SK-N-MC (cell line): ENCODE measurements around the gene ZPLD1.

Experiments used
- DNase-seq: peaks from one replicate; pipeline ENCODE4 v3.0.0-alpha.2; 2011; ENCODE audit warnings: low read depth, low spot score
- H3K27ac ChIP-seq: fragments of 200-600 bp; sonication (generic); 2 replicates; pipeline ENCODE4 v1.5.1; 2016; ENCODE audit warnings: mixed run types
- H3K36me3 ChIP-seq: fragments of 200-600 bp; sonication (generic); 2 replicates; pipeline ENCODE4 v1.6.1; 2017; ENCODE audit warnings: antibody characterized with exemption, low read length, mixed read lengths; ENCODE audit not compliant: insufficient read depth
- H3K4me3 ChIP-seq: fragments of 200-600 bp; sonication (generic); 2 replicates; pipeline ENCODE4 v1.5.1; 2016
- H3K9ac ChIP-seq: fragments of 200-600 bp; sonication (generic); 2 replicates; pipeline ENCODE4 v1.8.0; 2017; ENCODE audit warnings: mixed run types, mixed read lengths; ENCODE audit not compliant: insufficient read length
- H3K9me3 ChIP-seq: fragments of 200-600 bp; sonication (generic); 2 replicates; pipeline ENCODE4 v1.6.1; 2017; ENCODE audit warnings: low read depth, mild to moderate bottlenecking, antibody characterized with exemption, low read length, moderate library complexity, mixed read lengths
- EZH2 ChIP-seq: fragments of 200-600 bp; sonication (generic); IDR thresholded peaks from one replicate; pipeline ENCODE4 v1.6.1; 2017; ENCODE audit warnings: antibody characterized with exemption
- FOXP2 ChIP-seq: optimal IDR thresholded peaks from 2 replicates; pipeline ENCODE3; 2011; ENCODE audit warnings: mild to moderate bottlenecking, moderate library complexity; ENCODE audit not compliant: insufficient read depth; ENCODE audit errors: extremely low read length, control extremely low read depth
- POLR2AphosphoS5 ChIP-seq: IDR thresholded peaks from 2 replicates; pipeline ENCODE4 v1.6.1; 2012; ENCODE audit warnings: mild to moderate bottlenecking, low read depth, low read length, borderline replicate concordance

The ZPLD1 gene

DNA sequence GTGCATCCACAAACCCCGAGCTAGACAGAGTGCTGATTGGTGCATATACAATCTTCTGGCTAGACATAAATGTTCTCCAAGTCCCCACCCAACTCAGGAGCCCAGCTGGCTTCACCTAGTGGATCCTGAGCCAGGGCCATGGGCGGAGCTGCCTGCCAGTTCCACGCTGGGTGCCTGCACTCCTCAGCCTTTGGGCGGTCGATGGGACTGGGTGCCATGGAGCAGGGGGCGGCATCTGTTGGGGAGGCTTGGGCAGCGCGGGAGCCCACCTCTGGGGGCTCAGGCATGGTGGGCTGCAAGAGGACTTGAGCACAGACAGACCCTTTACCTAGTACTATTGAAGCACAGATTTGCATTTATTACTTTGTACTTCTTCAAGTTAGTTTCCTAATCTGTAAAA lies 57.5 kb downstream of the ZPLD1 start:
- Histone ChIP-seq H3K36me3 (no peaks in the 10 kb centered on the region), H3K27ac (no peak overlapping the region), H3K9me3 (no peaks in the 10 kb centered on the region)

DNA sequence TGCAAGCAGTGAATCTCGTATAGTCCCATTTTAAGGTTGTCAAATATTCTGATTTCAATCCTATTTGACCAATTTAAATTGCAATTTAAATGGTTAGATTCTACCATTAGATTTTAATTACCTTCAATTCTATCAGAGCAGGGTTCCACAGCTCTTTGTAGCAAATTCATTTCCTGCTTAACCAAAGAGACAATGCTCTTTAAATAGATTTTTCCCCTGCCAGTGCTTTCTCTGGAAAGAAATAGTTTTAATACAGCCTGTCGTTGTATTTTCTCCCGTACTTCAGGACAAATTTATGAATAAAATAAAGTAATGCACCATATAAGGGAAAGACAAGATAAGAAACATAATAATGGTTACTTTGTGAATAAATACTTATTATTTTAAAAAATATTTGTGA lies 62.8 kb downstream of the ZPLD1 start:
- Histone ChIP-seq H3K9me3 (no peaks in the 10 kb centered on the region), H3K4me3 (no peak overlapping the region), H3K36me3 (no peaks in the 10 kb centered on the region), H3K9ac (no peak overlapping the region), H3K27ac (no peak overlapping the region)
- TF ChIP-seq FOXP2 (no peak), EZH2 (no peak), POLR2AphosphoS5 (no peak)
- no peak for DNase-seq

More for the DNA sequence above, 57.5 kb downstream of the ZPLD1 start:
- no peak for TF ChIP-seq EZH2
- no peak for TF ChIP-seq FOXP2
- no peak for TF ChIP-seq POLR2AphosphoS5
- H3K9ac ChIP-seq: no peak overlapping the region
- H3K4me3 ChIP-seq: no peak overlapping the region
- DNase-seq: no peak

DNA sequence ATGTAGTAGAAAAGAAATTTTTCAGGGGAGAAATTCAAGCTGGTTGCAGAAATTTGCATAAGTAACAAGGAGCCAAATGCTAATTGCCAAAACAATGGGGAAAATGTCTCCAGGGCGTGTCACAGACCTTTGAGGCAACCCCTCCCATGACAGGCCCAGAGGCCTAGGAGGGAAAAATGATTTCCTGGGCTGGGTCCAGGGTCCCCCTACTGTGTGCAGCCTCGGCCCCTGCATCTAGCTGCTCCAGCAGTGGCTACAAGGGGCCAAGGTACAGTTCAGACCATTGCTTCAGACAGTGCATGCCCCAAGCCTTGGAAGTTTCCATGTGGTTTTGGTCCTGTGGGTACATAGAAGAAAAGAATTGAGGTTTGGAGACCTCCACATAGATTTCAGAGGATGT lies 70.7 kb downstream of the ZPLD1 start:
- H3K27ac ChIP-seq: no peak overlapping the region
- H3K4me3 ChIP-seq: no peak overlapping the region
- no peak overlapping the region for H3K9ac ChIP-seq
- DNase-seq: no peak
- H3K9me3 ChIP-seq: no peaks in the 10 kb centered on the region
- TF ChIP-seq POLR2AphosphoS5 (no peak), FOXP2 (no peak), EZH2 (no peak)
- H3K36me3 ChIP-seq: no peaks in the 10 kb centered on the region

DNA sequence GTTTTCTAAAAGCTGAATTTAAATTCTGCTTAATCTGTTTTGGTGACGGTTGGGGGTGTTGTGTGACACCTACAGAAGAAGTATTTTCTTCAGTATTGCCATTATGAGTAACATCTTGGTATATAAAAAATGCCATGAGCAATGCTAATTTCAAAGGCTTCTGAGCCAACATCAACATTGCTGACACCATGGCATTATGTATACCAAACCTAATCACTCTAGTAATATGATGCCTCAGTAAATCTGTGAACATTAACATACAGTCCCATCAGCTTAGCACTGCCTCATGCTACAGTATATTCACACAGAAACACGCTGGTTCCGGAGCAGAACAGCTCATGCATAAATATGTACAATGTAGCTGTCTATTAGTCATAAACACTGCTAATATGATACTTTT lies 75.8 kb downstream of the ZPLD1 start:
- TF ChIP-seq EZH2 (no peak), FOXP2 (no peak), POLR2AphosphoS5 (no peak)
- Histone ChIP-seq H3K9ac (no peak overlapping the region), H3K36me3 (no peaks in the 10 kb centered on the region), H3K9me3 (no peaks in the 10 kb centered on the region), H3K27ac (no peak overlapping the region), H3K4me3 (no peak overlapping the region)
- no peak for DNase-seq

DNA sequence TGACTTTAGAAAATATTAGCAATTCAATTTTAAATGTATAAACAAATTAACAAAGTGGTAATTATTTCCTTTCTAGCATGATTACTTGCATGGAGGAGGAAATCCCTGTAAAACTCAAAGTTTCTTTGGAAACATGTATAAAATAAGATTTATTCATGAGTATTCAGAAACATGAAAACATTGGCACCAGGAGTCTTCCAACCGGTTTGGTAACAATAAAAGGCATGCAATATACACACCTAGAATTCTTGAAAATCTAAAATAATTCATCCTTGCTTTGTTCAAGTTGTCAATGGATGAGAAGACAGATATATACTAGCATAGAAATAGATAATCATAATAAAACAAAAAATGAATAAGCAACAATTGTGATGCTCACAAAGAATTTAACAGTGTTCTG lies 76.4 kb downstream of the ZPLD1 start:
- H3K36me3 ChIP-seq: no peaks in the 10 kb centered on the region
- H3K27ac ChIP-seq: no peak overlapping the region; the same call in 1 of the 2 replicates
- TF ChIP-seq FOXP2: no peak
- no peak overlapping the region for H3K4me3 ChIP-seq
- no peak overlapping the region for H3K9ac ChIP-seq
- DNase-seq: no peak
- no peaks in the 10 kb centered on the region for H3K9me3 ChIP-seq

DNA sequence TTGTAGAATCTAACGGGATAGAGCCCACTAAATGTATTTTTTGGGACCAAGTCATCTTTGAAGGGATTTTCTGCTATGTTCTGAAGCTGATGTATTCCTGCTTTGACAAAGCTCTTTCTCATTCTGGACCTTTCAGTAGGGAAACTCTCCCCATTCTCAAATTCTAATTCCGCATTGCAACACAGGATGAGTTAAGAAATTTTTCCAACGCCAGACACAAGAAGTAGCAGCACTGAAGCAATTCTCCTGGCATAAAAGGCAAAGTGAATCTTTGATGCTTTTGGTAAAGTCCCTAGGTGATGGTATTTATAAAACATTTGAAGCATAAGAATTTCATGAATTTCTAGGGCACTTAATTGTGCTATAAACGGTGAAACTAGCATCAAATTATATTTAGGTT lies 76.8 kb downstream of the ZPLD1 start:
- Histone ChIP-seq H3K4me3 (no peak overlapping the region), H3K9me3 (no peaks in the 10 kb centered on the region), H3K36me3 (no peaks in the 10 kb centered on the region), H3K27ac (no peak overlapping the region; the same call in 1 of the 2 replicates), H3K9ac (no peak overlapping the region)
- no peak for TF ChIP-seq POLR2AphosphoS5
- no peak for TF ChIP-seq FOXP2
- no peak for TF ChIP-seq EZH2
- no peak for DNase-seq

DNA sequence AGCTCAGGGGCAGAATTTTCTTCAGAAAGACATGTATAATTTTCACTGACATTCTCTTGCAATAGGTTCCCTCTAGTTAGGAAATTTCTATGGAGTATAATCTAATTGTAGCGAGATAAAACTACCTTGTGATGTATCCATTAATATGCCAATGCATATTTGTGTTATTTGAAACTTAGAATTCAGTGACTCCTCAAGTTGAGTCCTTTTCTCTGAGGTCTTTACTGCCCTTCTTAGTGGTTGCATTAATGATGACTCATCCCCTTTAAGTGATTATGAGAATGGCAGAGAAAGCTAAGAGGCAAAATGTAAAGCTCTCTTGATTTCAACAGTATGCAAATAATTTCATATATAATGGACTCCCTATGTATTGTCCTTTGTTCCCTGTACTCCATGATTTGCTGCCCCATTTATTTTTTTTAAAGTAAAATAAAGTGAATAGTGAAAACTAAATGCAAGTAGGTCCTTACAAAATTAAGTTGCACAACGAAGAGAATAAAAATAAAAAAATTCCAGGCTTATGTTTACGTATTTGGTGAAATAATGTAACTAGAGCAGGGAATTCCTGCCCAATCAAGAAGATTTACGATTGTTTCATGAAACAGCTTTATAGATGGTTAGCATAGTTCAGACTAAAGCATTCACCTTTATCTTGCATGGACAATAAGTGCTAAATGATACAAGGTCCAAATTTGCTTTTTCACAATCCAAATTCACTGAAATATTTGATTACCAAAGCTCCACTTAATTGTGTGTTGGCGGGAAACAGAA lies 78.1 kb downstream of the ZPLD1 start:
- DNase-seq: no peak
- Histone ChIP-seq H3K4me3 (peak overlapping the region; percentile 8; the same call in 1 of the 2 replicates), H3K9ac (no peak overlapping the region), H3K36me3 (no peaks in the 10 kb centered on the region), H3K27ac (peak overlapping the region; percentile 65), H3K9me3 (no peaks in the 10 kb centered on the region)
- TF ChIP-seq FOXP2: no peak
- TF ChIP-seq EZH2: no peak
- TF ChIP-seq POLR2AphosphoS5: no peak

DNA sequence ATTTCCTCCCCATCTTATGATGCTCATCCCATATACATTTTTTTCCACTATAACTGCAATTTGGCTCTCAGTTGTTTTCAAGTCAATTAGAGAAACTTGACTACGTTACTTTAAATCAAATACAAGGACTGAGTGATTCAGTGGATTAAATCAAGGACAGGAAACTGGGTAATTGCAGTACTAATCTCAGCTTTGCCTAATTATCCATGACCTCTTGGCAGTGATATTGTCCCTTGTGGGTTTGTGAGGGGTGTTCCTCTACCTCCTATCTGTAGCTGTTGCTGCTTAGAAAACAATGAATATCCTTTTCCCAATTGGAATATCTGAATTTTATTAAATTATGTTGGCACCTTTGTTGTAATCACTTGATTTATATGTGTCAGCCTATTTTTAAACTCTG lies 79.4 kb downstream of the ZPLD1 start:
- Histone ChIP-seq H3K27ac (no peak overlapping the region), H3K9ac (no peak overlapping the region), H3K4me3 (no peak overlapping the region), H3K36me3 (no peaks in the 10 kb centered on the region), H3K9me3 (no peaks in the 10 kb centered on the region)
- TF ChIP-seq EZH2 (no peak), POLR2AphosphoS5 (peak; percentile 32; the same call in 1 of the 2 replicates)
- DNase-seq: no peak

DNA sequence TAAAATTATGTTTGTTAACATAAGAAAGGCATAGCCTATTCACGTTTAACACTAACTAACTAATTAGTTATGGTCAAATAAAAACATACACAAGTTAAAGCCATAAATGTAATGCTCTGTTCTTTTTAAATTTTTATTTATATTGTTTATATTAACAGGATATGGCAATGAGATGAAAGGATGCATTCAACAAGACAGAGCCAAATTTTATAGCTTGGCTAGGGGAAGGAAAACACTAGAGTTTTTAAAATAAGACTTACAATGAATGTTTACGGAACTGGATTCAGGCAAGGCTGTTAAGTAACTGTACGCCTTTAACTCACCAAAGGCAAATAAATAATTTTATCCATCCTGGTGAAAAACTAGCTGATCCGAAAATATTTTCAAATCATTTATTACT lies 86.4 kb downstream of the ZPLD1 start:
- no peak overlapping the region for H3K9ac ChIP-seq
- no peak for DNase-seq
- no peaks in the 10 kb centered on the region for H3K9me3 ChIP-seq
- H3K36me3 ChIP-seq: no peaks in the 10 kb centered on the region
- TF ChIP-seq POLR2AphosphoS5: no peak
- no peak for TF ChIP-seq FOXP2
- no peak for TF ChIP-seq EZH2
- no peak overlapping the region for H3K4me3 ChIP-seq
- no peak overlapping the region for H3K27ac ChIP-seq
